PC-3 (cell line): ENCODE measurements around the gene VSIG2. TPM values are rescaled to one million over a fixed set of nuclear protein-coding genes. Genes with fewer than 3 reads are reported as not detected.

Experiments
- ATAC-seq: fragments of 200-7000 bp; cut with Tn5 transposase; 2 replicates; pipeline ENCODE4 v1.9.1; 2020; ENCODE audit warnings: mild to moderate bottlenecking, moderate library complexity
- BruUV-seq: library from RNA; stranded (reverse); fragments of 400-500 nt; replicated peaks from 2 replicates; lab custom pipeline; 2021; lab: Mats Ljungman, UMichigan
- CTCF ChIA-PET: fragments of 300-600 bp; sonication (Branson Sonifier 250); formaldehyde crosslinking; loops from one replicate; lab custom pipeline; 2022; ENCODE audit warnings: antibody characterized with exemption; lab: Charles Lee
- POLR2A ChIA-PET: fragments of 300-600 bp; sonication (Branson Sonifier 250); formaldehyde crosslinking; loops from one replicate; lab custom pipeline; 2022; ENCODE audit warnings: antibody characterized with exemption; ENCODE audit not compliant: unreplicated experiment; lab: Charles Lee
- DNase-seq: peaks from one replicate; pipeline ENCODE4 v3.0.0-alpha.2; 2015
- H2AFZ ChIP-seq: fragments of 300-600 bp; sonication (generic); 2 replicates; pipeline ENCODE4 v1.6.0; 2016; ENCODE audit warnings: antibody characterized with exemption, low read length
- H3F3A ChIP-seq: fragments of 300-600 bp; sonication (generic); one replicate; pipeline ENCODE4 v1.6.0; 2017; ENCODE audit warnings: antibody characterized with exemption, low read length, control low read depth, mild to moderate bottlenecking; ENCODE audit not compliant: unreplicated experiment
- H3K27ac ChIP-seq: fragments of 300-600 bp; sonication (generic); 2 replicates; pipeline ENCODE4 v1.5.1; 2016; ENCODE audit warnings: mild to moderate bottlenecking, low read length
- H3K27me3 ChIP-seq: fragments of 300-600 bp; sonication (generic); 2 replicates; pipeline ENCODE4 v1.6.1; 2016; ENCODE audit warnings: low read length, mixed read lengths
- H3K36me3 ChIP-seq: fragments of 300-600 bp; sonication (generic); 2 replicates; pipeline ENCODE4 v1.6.1; 2016; ENCODE audit warnings: low read depth, mixed run types, low read length, mixed read lengths
- H3K4me1 ChIP-seq: fragments of 300-600 bp; sonication (generic); 2 replicates; pipeline ENCODE4 v1.5.1; 2016; ENCODE audit warnings: low read length; ENCODE audit not compliant: insufficient read depth
- H3K4me2 ChIP-seq: fragments of 300-600 bp; sonication (generic); 2 replicates; pipeline ENCODE4 v1.6.0; 2016; ENCODE audit warnings: low read length
- H3K4me3 ChIP-seq: fragments of 300-600 bp; sonication (generic); 2 replicates; pipeline ENCODE4 v1.5.1; 2016; ENCODE audit warnings: mild to moderate bottlenecking, low read length, mixed read lengths
- H3K79me2 ChIP-seq: fragments of 300-600 bp; sonication (generic); 2 replicates; pipeline ENCODE4 v1.6.1; 2017; ENCODE audit warnings: low read length, mixed read lengths
- H3K9ac ChIP-seq: fragments of 300-600 bp; sonication (generic); 2 replicates; pipeline ENCODE4 v1.6.0; 2016; ENCODE audit warnings: mild to moderate bottlenecking, low read length
- H3K9me2 ChIP-seq: fragments of 300-600 bp; sonication (generic); replicated peaks from 2 replicates; pipeline ENCODE4 v1.6.1; 2016; ENCODE audit warnings: mixed run types, low read length, mixed read lengths
- H3K9me3 ChIP-seq: fragments of 300-600 bp; sonication (generic); 2 replicates; pipeline ENCODE4 v1.6.1; 2016; ENCODE audit warnings: low read length, mixed read lengths
- H4K20me1 ChIP-seq: fragments of 300-600 bp; sonication (generic); 2 replicates; pipeline ENCODE4 v1.6.1; 2016; ENCODE audit warnings: low read length, mixed read lengths
- CTCF ChIP-seq: fragments of 300-600 bp; sonication (generic); conservative IDR thresholded peaks from 2 replicates; pipeline ENCODE4 v1.5.1; 2017; ENCODE audit warnings: antibody characterized with exemption, low read depth, mild to moderate bottlenecking, low read length
- EZH2 ChIP-seq: fragments of 300-600 bp; sonication (generic); IDR thresholded peaks from one replicate; pipeline ENCODE4 v1.6.1; 2017; ENCODE audit warnings: antibody characterized with exemption, mild to moderate bottlenecking, low read length; ENCODE audit not compliant: unreplicated experiment
- EZH2phosphoT487 ChIP-seq: fragments of 300-600 bp; sonication (generic); IDR thresholded peaks from 2 replicates; pipeline ENCODE4 v1.6.1; 2018; ENCODE audit warnings: mild to moderate bottlenecking, antibody characterized with exemption, low read length, borderline replicate concordance
- intact Hi-C: fragments of 100-400 bp; cut with micrococcal nuclease; formaldehyde crosslinking; loops from 2 replicates; pipeline ENCODE4 v1.9.0; 2023
- total RNA-seq: library from RNA; depleted of rRNA; stranded (reverse); fragments of >200 nt; gene quantifications from 2 replicates; pipeline ENCODE4 v1.2.3, GENCODE V29; 2014

The VSIG2 gene
- total RNA-seq, 1 experiment from 2014 or later = not detected

DNA sequence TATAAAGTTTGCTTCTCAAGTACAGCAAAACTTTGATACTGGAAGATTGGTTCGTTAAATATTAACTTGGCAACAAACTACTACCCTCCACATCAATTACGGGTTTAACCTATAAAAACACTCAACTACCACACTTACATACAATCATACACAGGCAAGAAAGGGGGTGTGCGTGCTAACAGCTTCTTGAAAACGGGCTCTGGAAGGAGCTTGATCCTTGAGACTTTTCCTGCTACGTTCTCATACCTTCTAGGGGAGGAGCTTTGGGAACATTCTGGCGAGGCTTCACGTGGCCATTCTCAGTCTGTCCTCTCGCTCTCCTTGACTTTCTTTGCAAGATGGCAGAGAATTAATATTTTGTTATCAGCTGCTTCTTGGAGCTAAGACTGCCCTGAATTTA, 16.9 kb upstream of the VSIG2 start:
- intact Hi-C loops = no loop called here
- Histone ChIP-seq H3K27me3 (no peaks in the 10 kb centered on the region), H4K20me1 (no peaks in the 10 kb centered on the region; the same call in 1 of the 2 replicates), H3K9me3 (no peaks in the 10 kb centered on the region), H3K4me2 (no peak overlapping the region), H3K79me2 (no peaks in the 10 kb centered on the region), H3K9me2 (no peaks in the 10 kb centered on the region), H3K4me3 (no peak overlapping the region), H3K36me3 (peaks cover 14% of the 10 kb centered on the region; the same call in 1 of the 2 replicates), H3K9ac (no peak overlapping the region), H3K27ac (no peak overlapping the region), H3F3A (peaks cover 21% of the 10 kb centered on the region), H2AFZ (no peak overlapping the region), H3K4me1 (peaks cover 41% of the 10 kb centered on the region)
- DNase-seq (no peak), ATAC-seq (no peak)
- TF ChIP-seq EZH2phosphoT487 = no peak
- TF ChIP-seq CTCF = no peak
- no peak for TF ChIP-seq EZH2
- POLR2A ChIA-PET = no interaction called here
- BruUV-seq = no TSS peak
- CTCF ChIA-PET = interaction anchor here (1.9 kb wide), 1 partner anchor 68 kb away, joined by 13 read pairs; no protein-coding TSS in a partner anchor

DNA sequence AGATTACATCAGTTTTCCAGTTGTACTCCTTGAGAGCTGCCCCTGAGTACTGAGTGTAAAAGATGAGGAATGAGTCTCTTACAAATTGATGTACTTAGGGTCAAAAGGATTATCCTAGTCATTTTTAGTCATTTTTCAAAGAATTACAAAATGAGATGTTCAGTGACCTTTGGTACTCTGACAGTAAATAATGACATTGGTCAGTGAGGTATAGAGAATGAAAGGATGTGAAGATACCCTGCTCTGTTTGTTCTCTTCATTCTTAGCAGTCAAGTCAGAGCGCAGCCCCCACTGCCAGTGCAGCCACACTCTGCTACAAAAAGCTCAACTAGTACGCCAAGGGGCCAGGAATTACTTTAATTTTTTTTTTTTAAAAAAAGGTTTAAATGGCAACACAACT, 14.1 kb upstream of the VSIG2 start:
- H2AFZ ChIP-seq = no peak overlapping the region
- peaks cover 24% of the 10 kb centered on the region for H3F3A ChIP-seq
- H4K20me1 ChIP-seq = no peaks in the 10 kb centered on the region; the same call in 1 of the 2 replicates
- POLR2A ChIA-PET = no interaction called here
- H3K4me3 ChIP-seq = no peak overlapping the region
- H3K27ac ChIP-seq = no peak overlapping the region
- DNase-seq (peak; percentile 37), ATAC-seq (no peak)
- intact Hi-C loops = no loop called here
- H3K9me2 ChIP-seq = no peaks in the 10 kb centered on the region
- BruUV-seq = no TSS peak
- H3K79me2 ChIP-seq = no peaks in the 10 kb centered on the region
- H3K4me2 ChIP-seq = no peak overlapping the region
- H3K4me1 ChIP-seq = peaks cover 44% of the 10 kb centered on the region
- no peaks in the 10 kb centered on the region for H3K9me3 ChIP-seq
- CTCF ChIA-PET = no interaction called here
- no peaks in the 10 kb centered on the region for H3K27me3 ChIP-seq
- H3K36me3 ChIP-seq = peaks cover 12% of the 10 kb centered on the region; the same call in 1 of the 2 replicates
- TF ChIP-seq EZH2 (no peak), CTCF (no peak), EZH2phosphoT487 (no peak)
- H3K9ac ChIP-seq = no peak overlapping the region
